Measurements from ENCODE around the gene CTIF. TPM values are rescaled to one million over a fixed set of nuclear protein-coding genes. Genes with fewer than 3 reads are reported as not detected.

The CTIF gene
- total and polyA plus RNA-seq, 7 experiments from 2014 or later: 1.3 to 11.2 (median 2.5) TPM; not detected in 2

GRCh38 chr18:48623468-48624235 lies 84.8 kb downstream of the CTIF start:
- H3K27ac ChIP-seq (ENCODE audit: low read depth, low read length): no peak overlapping the region
- intact Hi-C loops (cut with micrococcal nuclease): no loop called here
- Mint-ChIP-seq H3K27ac (peak overlapping the region in 1 of 9 donors; percentile 15), H3K36me3 (no peaks in the 10 kb centered on the region), H3K4me3 (no peak overlapping the region), H3K9me3 (peaks cover 0 to 2% (median 0%) of the 10 kb centered on the region in 11 donors), H3K27me3 (no peaks in the 10 kb centered on the region), H3K4me1 (no peaks in the 10 kb centered on the region)
- H3K4me3 ChIP-seq (ENCODE audit: low read length): no peak overlapping the region
- ChIA-PET CTCF (no interaction called here), POLR2A (no interaction called here)
- no peak for DNase-seq
- no peaks in the 10 kb centered on the region for H3K27me3 ChIP-seq (ENCODE audit: control insufficient read depth in 2 of 2, insufficient read depth in 2 of 2, low read length in 2 of 2)
- ATAC-seq: no peak
- H3K4me1 ChIP-seq (ENCODE audit: control insufficient read depth in 2 of 2, insufficient read depth in 2 of 2, low read length in 2 of 2): no peaks in the 10 kb centered on the region
- no peaks in the 10 kb centered on the region for H3K36me3 ChIP-seq (ENCODE audit: control insufficient read depth in 2 of 3, insufficient read depth in 3 of 3, low read length in 3 of 3)
- no peaks in the 10 kb centered on the region for H3K9me3 ChIP-seq (ENCODE audit: control insufficient read depth in 2 of 3, low read length in 3 of 3)

- no peak overlapping the region for H3K27ac Mint-ChIP-seq
- Histone ChIP-seq H3K36me3 (ENCODE audit: control insufficient read depth in 2 of 3, insufficient read depth in 3 of 3, low read length in 3 of 3) (no peaks in the 10 kb centered on the region), H3K9me3 (ENCODE audit: control insufficient read depth in 2 of 3, low read length in 3 of 3) (no peaks in the 10 kb centered on the region), H3K4me3 (ENCODE audit: low read length) (no peak overlapping the region), H3K27me3 (ENCODE audit: control insufficient read depth in 2 of 2, insufficient read depth in 2 of 2, low read length in 2 of 2) (no peaks in the 10 kb centered on the region), H3K4me1 (ENCODE audit: control insufficient read depth in 2 of 2, insufficient read depth in 2 of 2, low read length in 2 of 2) (no peaks in the 10 kb centered on the region), H3K27ac (ENCODE audit: low read depth, low read length) (no peak overlapping the region)
- no peaks in the 10 kb centered on the region for H3K4me1 Mint-ChIP-seq
- ChIA-PET POLR2A (no interaction called here), CTCF (no interaction called here)
- H3K9me3 Mint-ChIP-seq: peaks cover 0 to 2% (median 0%) of the 10 kb centered on the region in 11 donors
- H3K27me3 Mint-ChIP-seq: no peaks in the 10 kb centered on the region
- no peak for DNase-seq
- H3K4me3 Mint-ChIP-seq: no peak overlapping the region
- no peaks in the 10 kb centered on the region for H3K36me3 Mint-ChIP-seq
- ATAC-seq: no peak
- intact Hi-C loops (cut with micrococcal nuclease): no loop called here
Measured at GRCh38 chr18:48624856-48625255, 86.0 kb downstream of the CTIF start.

- Mint-ChIP-seq H3K27ac (no peak overlapping the region), H3K4me1 (no peaks in the 10 kb centered on the region), H3K4me3 (no peak overlapping the region), H3K36me3 (no peaks in the 10 kb centered on the region), H3K9me3 (peaks cover 0 to 2% (median 0%) of the 10 kb centered on the region in 11 donors), H3K27me3 (no peaks in the 10 kb centered on the region)
- Histone ChIP-seq H3K27ac (ENCODE audit: low read depth, low read length) (no peak overlapping the region), H3K36me3 (ENCODE audit: control insufficient read depth in 2 of 3, insufficient read depth in 3 of 3, low read length in 3 of 3) (no peaks in the 10 kb centered on the region), H3K4me1 (ENCODE audit: control insufficient read depth in 2 of 2, insufficient read depth in 2 of 2, low read length in 2 of 2) (no peaks in the 10 kb centered on the region), H3K9me3 (ENCODE audit: control insufficient read depth in 2 of 3, low read length in 3 of 3) (no peaks in the 10 kb centered on the region), H3K4me3 (ENCODE audit: low read length) (no peak overlapping the region), H3K27me3 (ENCODE audit: control insufficient read depth in 2 of 2, insufficient read depth in 2 of 2, low read length in 2 of 2) (no peaks in the 10 kb centered on the region)
- DNase-seq (no peak), ATAC-seq (no peak)
- intact Hi-C loops (cut with micrococcal nuclease): no loop called here
- ChIA-PET CTCF (no interaction called here), POLR2A (no interaction called here)
Measured at GRCh38 chr18:48627216-48627615, 88.4 kb downstream of the CTIF start.

GRCh38 chr18:48629730-48630324 lies 91.0 kb downstream of the CTIF start:
- DNase-seq (no peak), ATAC-seq (no peak)
- Histone ChIP-seq H3K4me3 (ENCODE audit: low read length) (no peak overlapping the region), H3K9me3 (ENCODE audit: control insufficient read depth in 2 of 3, low read length in 3 of 3) (no peaks in the 10 kb centered on the region), H3K36me3 (ENCODE audit: control insufficient read depth in 2 of 3, insufficient read depth in 3 of 3, low read length in 3 of 3) (no peaks in the 10 kb centered on the region), H3K4me1 (ENCODE audit: control insufficient read depth in 2 of 2, insufficient read depth in 2 of 2, low read length in 2 of 2) (no peaks in the 10 kb centered on the region), H3K27ac (ENCODE audit: low read depth, low read length) (no peak overlapping the region), H3K27me3 (ENCODE audit: control insufficient read depth in 2 of 2, insufficient read depth in 2 of 2, low read length in 2 of 2) (no peaks in the 10 kb centered on the region)
- Mint-ChIP-seq H3K9me3 (no peaks in the 10 kb centered on the region), H3K4me3 (no peak overlapping the region), H3K27ac (no peak overlapping the region), H3K36me3 (no peaks in the 10 kb centered on the region), H3K4me1 (no peaks in the 10 kb centered on the region), H3K27me3 (peaks cover 0 to 5% (median 0%) of the 10 kb centered on the region in 5 donors)
- POLR2A ChIA-PET: no interaction called here
- CTCF ChIA-PET: no interaction called here
- intact Hi-C loops (cut with micrococcal nuclease): no loop called here

GRCh38 chr18:48631851-48632250 lies 93.0 kb downstream of the CTIF start:
- ChIA-PET CTCF (no interaction called here), POLR2A (no interaction called here)
- Histone ChIP-seq H3K4me3 (ENCODE audit: low read length) (no peak overlapping the region), H3K27ac (ENCODE audit: low read depth, low read length) (no peak overlapping the region), H3K4me1 (ENCODE audit: control insufficient read depth in 2 of 2, insufficient read depth in 2 of 2, low read length in 2 of 2) (no peaks in the 10 kb centered on the region), H3K27me3 (ENCODE audit: control insufficient read depth in 2 of 2, insufficient read depth in 2 of 2, low read length in 2 of 2) (no peaks in the 10 kb centered on the region), H3K9me3 (ENCODE audit: control insufficient read depth in 2 of 3, low read length in 3 of 3) (no peaks in the 10 kb centered on the region), H3K36me3 (ENCODE audit: control insufficient read depth in 2 of 3, insufficient read depth in 3 of 3, low read length in 3 of 3) (no peaks in the 10 kb centered on the region)
- no peak for DNase-seq
- H3K27ac Mint-ChIP-seq: no peak overlapping the region
- no peaks in the 10 kb centered on the region for H3K4me1 Mint-ChIP-seq
- H3K36me3 Mint-ChIP-seq: no peaks in the 10 kb centered on the region
- no peaks in the 10 kb centered on the region for H3K9me3 Mint-ChIP-seq
- H3K27me3 Mint-ChIP-seq: peaks cover 0 to 5% (median 0%) of the 10 kb centered on the region in 5 donors
- no peak overlapping the region for H3K4me3 Mint-ChIP-seq
- intact Hi-C loops (cut with micrococcal nuclease): no loop called here
- ATAC-seq: no peak

GRCh38 chr18:48632676-48633257 lies 93.9 kb downstream of the CTIF start:
- Histone ChIP-seq H3K4me1 (ENCODE audit: control insufficient read depth in 2 of 2, insufficient read depth in 2 of 2, low read length in 2 of 2) (no peaks in the 10 kb centered on the region), H3K9me3 (ENCODE audit: control insufficient read depth in 2 of 3, low read length in 3 of 3) (no peaks in the 10 kb centered on the region), H3K27ac (ENCODE audit: low read depth, low read length) (no peak overlapping the region), H3K36me3 (ENCODE audit: control insufficient read depth in 2 of 3, insufficient read depth in 3 of 3, low read length in 3 of 3) (no peaks in the 10 kb centered on the region), H3K27me3 (ENCODE audit: control insufficient read depth in 2 of 2, insufficient read depth in 2 of 2, low read length in 2 of 2) (no peaks in the 10 kb centered on the region), H3K4me3 (ENCODE audit: low read length) (no peak overlapping the region)
- no peak overlapping the region for H3K27ac Mint-ChIP-seq
- ATAC-seq (no peak), DNase-seq (no peak)
- H3K4me1 Mint-ChIP-seq: no peaks in the 10 kb centered on the region
- no peaks in the 10 kb centered on the region for H3K9me3 Mint-ChIP-seq
- intact Hi-C loops (cut with micrococcal nuclease): no loop called here
- ChIA-PET POLR2A (no interaction called here), CTCF (no interaction called here)
- no peak overlapping the region for H3K4me3 Mint-ChIP-seq
- H3K36me3 Mint-ChIP-seq: no peaks in the 10 kb centered on the region
- H3K27me3 Mint-ChIP-seq: peaks cover 0 to 5% (median 0%) of the 10 kb centered on the region in 5 donors

GRCh38 chr18:48634491-48634890 lies 95.7 kb downstream of the CTIF start:
- Mint-ChIP-seq H3K4me3 (no peak overlapping the region), H3K4me1 (no peaks in the 10 kb centered on the region), H3K9me3 (no peaks in the 10 kb centered on the region), H3K27me3 (peaks cover 0 to 5% (median 0%) of the 10 kb centered on the region in 5 donors), H3K27ac (no peak overlapping the region), H3K36me3 (no peaks in the 10 kb centered on the region)
- H3K36me3 ChIP-seq (ENCODE audit: control insufficient read depth in 2 of 3, insufficient read depth in 3 of 3, low read length in 3 of 3): no peaks in the 10 kb centered on the region
- ChIA-PET CTCF (no interaction called here), POLR2A (no interaction called here)
- no peak for DNase-seq
- H3K4me1 ChIP-seq (ENCODE audit: control insufficient read depth in 2 of 2, insufficient read depth in 2 of 2, low read length in 2 of 2): no peaks in the 10 kb centered on the region
- no peak overlapping the region for H3K27ac ChIP-seq (ENCODE audit: low read depth, low read length)
- no peak for ATAC-seq
- H3K4me3 ChIP-seq (ENCODE audit: low read length): no peak overlapping the region
- H3K27me3 ChIP-seq (ENCODE audit: control insufficient read depth in 2 of 2, insufficient read depth in 2 of 2, low read length in 2 of 2): no peaks in the 10 kb centered on the region
- intact Hi-C loops (cut with micrococcal nuclease): no loop called here
- no peaks in the 10 kb centered on the region for H3K9me3 ChIP-seq (ENCODE audit: control insufficient read depth in 2 of 3, low read length in 3 of 3)

All from naive thymus-derived CD4-positive, alpha-beta T cell (primary cell).